HUES48 (cell line): ENCODE data around the gene ZNF268.

ENCODE experiments used
- H3K27ac ChIP-seq: one replicate; pipeline ENCODE4 v1.7.0; 2013; ENCODE audit warnings: low read depth, low read length, inconsistent platforms
- H3K27me3 ChIP-seq: 2 replicates; pipeline ENCODE4 v1.6.1; 2013; ENCODE audit warnings: mild to moderate bottlenecking, low read length; ENCODE audit not compliant: control insufficient read depth, insufficient read depth
- H3K36me3 ChIP-seq: 2 replicates; pipeline ENCODE4 v1.6.1; 2013; ENCODE audit warnings: low read length; ENCODE audit not compliant: control insufficient read depth, insufficient read depth
- H3K4me1 ChIP-seq: 2 replicates; pipeline ENCODE4 v1.6.1; 2013; ENCODE audit warnings: mild to moderate bottlenecking, low read length; ENCODE audit not compliant: control insufficient read depth, insufficient read depth
- H3K4me3 ChIP-seq: 2 replicates; pipeline ENCODE4 v1.5.1; 2013; ENCODE audit warnings: mild to moderate bottlenecking, low read depth, low read length
- H3K9ac ChIP-seq: 2 replicates; pipeline ENCODE4 v1.6.1; 2013; ENCODE audit warnings: mild to moderate bottlenecking, low read depth, low read length, moderate library complexity
- H3K9me3 ChIP-seq: 2 replicates; pipeline ENCODE4 v1.6.1; 2013; ENCODE audit warnings: low read length; ENCODE audit not compliant: control insufficient read depth, insufficient read depth

The ZNF268 gene

DNA sequence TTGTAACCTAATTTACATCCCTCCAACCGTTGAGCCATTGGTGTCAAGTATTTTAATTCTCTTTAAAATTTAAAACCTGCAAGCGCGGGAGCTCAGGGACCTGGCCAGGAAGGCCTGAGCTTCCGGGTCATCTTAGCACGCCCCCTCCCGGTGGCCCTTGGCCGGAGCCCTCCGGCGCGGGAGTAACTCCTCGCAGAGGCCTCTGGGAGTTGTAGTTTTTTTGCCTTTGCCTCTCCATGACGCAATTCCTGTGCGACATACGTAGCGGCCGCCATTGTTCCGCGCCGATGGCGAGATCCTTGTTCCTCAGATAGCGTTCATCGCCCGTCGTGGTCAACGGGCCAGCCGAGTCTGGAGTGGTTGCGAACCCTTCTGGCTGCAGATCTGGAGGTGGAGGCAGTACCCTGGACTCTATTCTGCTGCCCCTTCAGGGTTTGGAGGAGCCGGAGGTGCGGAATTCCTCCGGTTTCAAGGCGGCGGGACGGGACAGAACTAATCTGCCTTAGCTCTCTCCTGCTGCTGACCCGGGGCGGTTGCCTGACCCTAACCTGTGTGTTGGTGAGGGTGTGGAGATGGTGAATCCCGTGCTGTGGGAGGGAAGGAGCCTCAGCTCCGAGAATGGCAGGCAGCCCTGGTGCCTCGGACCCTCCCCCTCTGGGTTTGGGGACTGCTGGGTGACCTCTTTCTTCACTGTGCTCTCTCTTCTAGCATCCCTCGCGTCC, at the start of gene ZNF268:
TSS of gene ZNF268 (plus strand) at position 258 of the 722 bp plus-strand sequence. CDS start 503 bp downstream, outside the sequence.
- H3K4me3 ChIP-seq: peak within 1 kb of the TSS; percentile 97
- peaks cover 80% of the 10 kb centered on the region for H3K9me3 ChIP-seq
- H3K9ac ChIP-seq: peak within 1 kb of the TSS; percentile 93
- H3K27ac ChIP-seq: peak within 1 kb of the TSS; percentile 82
- no peaks in the 10 kb centered on the region for H3K4me1 ChIP-seq
- H3K27me3 ChIP-seq: no peaks in the 10 kb centered on the region
- peaks cover 40% of the 10 kb centered on the region for H3K36me3 ChIP-seq

DNA sequence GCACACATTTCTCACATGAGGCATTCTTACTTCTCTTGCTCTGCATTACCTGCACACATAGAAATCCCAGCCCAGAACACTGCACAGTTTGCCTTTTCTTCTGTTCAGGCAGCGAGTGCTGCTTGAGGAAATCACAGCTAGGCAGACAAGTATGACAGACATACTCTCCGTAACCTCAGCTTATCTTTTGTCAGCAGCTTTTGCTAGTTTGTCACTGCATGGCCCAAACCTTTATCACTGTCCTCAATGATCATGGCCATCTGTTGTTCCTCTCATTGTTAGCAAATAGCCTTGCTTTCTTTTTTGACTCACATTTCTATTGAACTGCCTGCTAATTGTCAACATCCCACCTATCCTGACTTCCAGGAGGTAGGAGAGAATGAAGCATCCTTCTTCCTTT, 45.5 kb upstream of the ZNF268 start:
- H3K9me3 ChIP-seq: peaks cover 87% of the 10 kb centered on the region
- H3K9ac ChIP-seq: no peak overlapping the region
- H3K4me3 ChIP-seq: no peak overlapping the region
- peaks cover 74% of the 10 kb centered on the region for H3K36me3 ChIP-seq
- no peaks in the 10 kb centered on the region; the same call in 1 of the 2 replicates for H3K4me1 ChIP-seq
- no peaks in the 10 kb centered on the region for H3K27me3 ChIP-seq
- H3K27ac ChIP-seq: no peak overlapping the region

DNA sequence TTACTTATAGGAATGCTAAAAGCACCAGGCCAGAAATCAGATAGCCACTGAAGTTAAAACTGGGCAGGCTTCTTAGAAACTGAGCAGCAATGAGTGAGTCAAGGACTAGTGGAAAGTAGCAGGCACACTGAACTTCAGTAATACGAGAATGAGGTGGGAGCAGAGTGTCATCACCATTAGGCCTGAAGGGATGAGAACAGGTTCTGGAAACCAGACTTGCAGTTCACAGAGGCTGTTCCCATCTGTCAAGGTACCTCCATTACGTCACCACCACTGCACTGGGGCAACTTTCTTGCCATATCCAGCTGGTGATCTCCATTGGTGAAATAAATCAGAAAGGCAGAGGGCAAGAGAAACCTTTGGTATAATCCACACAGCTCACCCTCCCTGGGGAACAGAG, 35.3 kb upstream of the ZNF268 start:
- Histone ChIP-seq H3K4me3 (no peak overlapping the region), H3K36me3 (peaks cover 75% of the 10 kb centered on the region), H3K27me3 (no peaks in the 10 kb centered on the region), H3K9ac (no peak overlapping the region), H3K27ac (no peak overlapping the region), H3K9me3 (peaks cover 91% of the 10 kb centered on the region), H3K4me1 (no peaks in the 10 kb centered on the region)

DNA sequence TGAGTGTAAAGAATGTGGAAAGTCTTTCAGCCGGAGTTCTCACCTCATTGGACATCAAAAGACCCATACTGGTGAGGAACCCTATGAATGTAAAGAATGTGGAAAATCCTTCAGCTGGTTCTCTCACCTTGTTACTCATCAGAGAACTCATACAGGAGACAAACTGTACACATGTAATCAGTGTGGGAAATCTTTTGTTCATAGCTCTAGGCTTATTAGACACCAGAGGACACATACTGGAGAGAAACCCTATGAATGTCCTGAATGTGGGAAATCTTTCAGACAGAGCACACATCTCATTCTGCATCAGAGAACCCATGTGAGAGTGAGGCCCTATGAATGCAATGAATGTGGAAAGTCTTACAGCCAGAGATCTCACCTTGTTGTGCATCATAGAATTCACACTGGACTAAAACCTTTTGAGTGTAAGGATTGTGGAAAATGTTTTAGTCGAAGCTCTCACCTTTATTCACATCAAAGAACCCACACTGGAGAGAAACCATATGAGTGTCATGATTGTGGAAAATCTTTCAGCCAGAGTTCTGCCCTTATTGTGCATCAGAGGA, 25.1 kb upstream of the ZNF268 start:
- Histone ChIP-seq H3K27ac (no peak overlapping the region), H3K4me1 (no peaks in the 10 kb centered on the region), H3K36me3 (peaks cover 72% of the 10 kb centered on the region), H3K27me3 (no peaks in the 10 kb centered on the region), H3K4me3 (peak overlapping the region; percentile 24; the same call in 1 of the 2 replicates), H3K9me3 (peaks cover 91% of the 10 kb centered on the region), H3K9ac (no peak overlapping the region)

DNA sequence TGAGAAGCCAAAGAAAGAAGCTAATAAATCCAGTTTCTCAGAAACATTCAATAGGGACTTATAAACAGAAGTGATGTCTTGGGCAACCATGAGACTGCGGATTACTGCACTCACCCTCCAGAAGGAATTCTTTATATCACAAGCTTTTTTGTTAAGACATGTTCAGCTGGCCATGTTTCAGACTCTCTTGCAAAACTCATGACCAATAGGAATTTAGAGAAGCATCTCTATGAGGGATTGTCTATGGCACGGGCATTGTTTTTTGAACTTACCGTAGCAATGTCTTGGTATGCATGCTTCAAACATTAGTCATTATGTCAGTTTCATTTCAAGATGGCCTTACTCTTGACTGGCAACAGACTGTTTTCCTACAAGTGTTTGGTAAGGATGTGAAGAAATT, 15.5 kb upstream of the ZNF268 start:
- Histone ChIP-seq H3K9me3 (peaks cover 82% of the 10 kb centered on the region), H3K4me3 (no peak overlapping the region), H3K36me3 (no peaks in the 10 kb centered on the region), H3K4me1 (no peaks in the 10 kb centered on the region), H3K27me3 (no peaks in the 10 kb centered on the region), H3K9ac (no peak overlapping the region), H3K27ac (no peak overlapping the region)

DNA sequence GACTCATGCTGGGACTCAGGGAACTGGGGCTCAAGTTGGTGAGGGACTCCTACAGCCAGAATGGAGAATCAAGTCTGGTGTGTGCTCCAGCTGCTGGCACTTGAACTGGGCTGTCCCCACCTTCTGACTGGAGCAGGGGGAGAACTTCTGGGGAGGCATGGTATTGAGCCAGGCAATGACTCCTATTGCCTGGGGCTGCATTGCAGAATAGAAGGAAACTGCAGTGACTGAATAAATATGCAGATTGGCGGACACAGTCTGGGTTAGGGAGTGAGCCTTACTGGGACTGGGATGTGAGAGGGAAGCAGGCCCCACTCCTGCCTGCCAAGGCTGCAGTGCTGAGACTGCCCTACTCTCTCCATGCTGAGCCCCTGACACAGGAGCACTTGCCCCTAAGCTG, 8.8 kb upstream of the ZNF268 start:
- Histone ChIP-seq H3K9me3 (peaks cover 92% of the 10 kb centered on the region), H3K9ac (no peak overlapping the region), H3K27ac (no peak overlapping the region)

DNA sequence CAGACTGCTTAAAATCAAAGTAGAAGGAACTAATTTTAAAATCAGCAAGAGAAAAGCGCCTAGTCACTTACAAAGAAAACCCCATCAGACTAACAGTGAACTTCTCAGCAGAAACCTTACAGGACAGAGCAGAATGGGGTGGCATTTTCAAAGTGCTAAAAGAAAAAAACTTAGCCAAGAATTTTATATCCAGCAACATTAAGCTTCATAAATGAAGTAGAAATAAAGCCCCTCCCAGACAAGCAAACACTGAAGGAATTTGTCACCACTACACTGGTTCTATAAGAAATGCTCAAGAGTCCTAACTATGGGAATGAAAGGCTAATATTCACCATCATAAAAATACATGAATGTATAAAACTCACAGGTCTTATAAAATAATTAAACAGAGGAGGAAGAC, 6.4 kb upstream of the ZNF268 start:
- no peak overlapping the region for H3K9ac ChIP-seq
- H3K4me1 ChIP-seq: no peaks in the 10 kb centered on the region
- H3K4me3 ChIP-seq: no peak overlapping the region
- no peak overlapping the region for H3K27ac ChIP-seq
- peaks cover 87% of the 10 kb centered on the region for H3K9me3 ChIP-seq
- no peaks in the 10 kb centered on the region for H3K36me3 ChIP-seq
- H3K27me3 ChIP-seq: no peaks in the 10 kb centered on the region

More for the DNA sequence above, 8.8 kb upstream of the ZNF268 start:
- no peaks in the 10 kb centered on the region for H3K4me1 ChIP-seq
- no peaks in the 10 kb centered on the region for H3K36me3 ChIP-seq
- no peak overlapping the region for H3K4me3 ChIP-seq
- no peaks in the 10 kb centered on the region for H3K27me3 ChIP-seq

DNA sequence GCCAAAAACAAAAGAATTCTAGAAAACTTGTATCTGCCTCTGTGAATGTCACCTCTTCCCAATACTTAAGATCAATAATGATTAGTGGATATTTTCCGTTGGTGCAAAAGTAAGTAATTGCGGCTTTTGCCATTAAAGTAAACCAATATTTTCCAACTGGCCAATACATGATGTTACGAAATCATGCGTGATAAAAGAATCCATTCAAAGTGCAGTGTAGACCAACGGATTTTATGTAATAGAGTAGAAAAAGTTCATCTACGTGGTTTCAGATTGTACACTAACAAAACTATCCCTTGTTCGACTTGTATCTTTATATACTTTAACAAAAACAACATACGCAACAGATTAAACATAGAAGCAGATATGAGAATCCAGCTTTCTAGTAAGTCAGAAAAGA, 626 bp upstream of the ZNF268 start:
- Histone ChIP-seq H3K4me3 (peak overlapping the region; percentile 31; the same call in 1 of the 2 replicates), H3K27ac (no peak overlapping the region), H3K27me3 (no peaks in the 10 kb centered on the region), H3K9ac (no peak overlapping the region), H3K36me3 (peaks cover 33% of the 10 kb centered on the region), H3K4me1 (no peaks in the 10 kb centered on the region), H3K9me3 (peaks cover 79% of the 10 kb centered on the region)

DNA sequence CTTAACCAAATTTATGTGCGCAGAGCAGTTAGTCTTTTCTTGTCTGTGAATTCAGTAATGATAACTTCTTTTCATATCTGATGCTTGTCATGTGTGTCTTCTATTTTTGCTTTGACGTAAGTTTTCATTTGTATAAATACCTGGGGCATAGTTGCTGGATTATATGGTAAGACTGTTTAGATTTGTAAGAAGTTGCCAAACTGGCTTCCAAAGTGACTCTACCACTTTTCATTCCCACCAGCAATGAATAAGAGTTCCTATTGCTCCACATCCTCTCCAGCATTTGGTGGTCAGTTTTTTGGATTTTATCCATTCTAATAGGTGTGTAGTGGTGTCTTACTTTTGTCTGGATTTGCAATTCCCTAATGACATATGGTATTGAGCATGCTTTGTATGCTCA, 8.9 kb downstream of the ZNF268 start:
- peaks cover 97% of the 10 kb centered on the region for H3K9me3 ChIP-seq
- no peak overlapping the region for H3K9ac ChIP-seq
- H3K27me3 ChIP-seq: no peaks in the 10 kb centered on the region
- 0 out of 2 replicates have a peak overlapping the region, but pooled peaks have one; percentile 11 for H3K4me3 ChIP-seq
- H3K4me1 ChIP-seq: no peaks in the 10 kb centered on the region
- no peak overlapping the region for H3K27ac ChIP-seq
- peaks cover 100% of the 10 kb centered on the region for H3K36me3 ChIP-seq

DNA sequence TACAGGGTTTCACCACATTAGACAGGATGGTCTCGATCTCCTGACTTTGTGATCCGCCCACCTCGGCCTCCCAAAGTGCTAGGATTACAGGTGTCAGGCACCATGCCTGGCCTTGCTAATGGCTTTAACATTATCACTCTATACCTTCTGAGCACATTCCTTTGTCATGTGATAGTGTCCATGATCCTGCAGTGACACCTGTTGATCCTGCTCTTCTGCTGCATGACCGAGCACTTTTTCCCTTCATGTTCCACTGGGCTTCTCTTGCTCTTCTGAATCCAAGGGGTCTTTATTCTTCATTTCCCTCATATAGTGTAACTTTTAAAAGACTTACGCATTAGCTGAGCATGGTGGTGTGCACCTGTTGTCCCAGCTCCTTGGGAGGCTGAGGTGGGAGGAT, 11.6 kb downstream of the ZNF268 start:
- Histone ChIP-seq H3K27ac (no peak overlapping the region), H3K36me3 (peaks cover 86% of the 10 kb centered on the region), H3K4me1 (no peaks in the 10 kb centered on the region), H3K27me3 (no peaks in the 10 kb centered on the region), H3K4me3 (no peak overlapping the region), H3K9ac (no peak overlapping the region), H3K9me3 (peaks cover 82% of the 10 kb centered on the region)

DNA sequence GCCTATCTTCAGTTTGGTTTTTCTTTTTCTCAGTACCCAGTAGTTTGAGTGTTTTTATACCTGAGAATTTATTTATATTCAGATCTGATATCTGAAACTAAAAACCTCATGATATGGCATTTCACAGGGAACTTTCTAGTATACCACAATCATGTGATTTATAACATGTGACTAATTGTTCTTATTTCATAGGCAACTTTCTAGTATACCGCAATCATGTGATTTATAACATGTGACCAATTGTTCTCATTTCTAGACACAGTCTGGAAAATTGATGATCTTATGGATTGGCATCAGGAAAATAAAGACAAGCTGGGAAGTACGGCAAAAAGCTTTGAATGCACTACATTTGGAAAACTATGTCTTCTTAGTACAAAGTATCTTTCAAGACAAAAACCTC, 20.6 kb downstream of the ZNF268 start:
- Histone ChIP-seq H3K4me1 (no peaks in the 10 kb centered on the region), H3K36me3 (peaks cover 52% of the 10 kb centered on the region), H3K27ac (no peak overlapping the region), H3K9ac (no peak overlapping the region), H3K4me3 (peak overlapping the region; percentile 49; the same call in 1 of the 2 replicates), H3K27me3 (no peaks in the 10 kb centered on the region), H3K9me3 (peaks cover 67% of the 10 kb centered on the region)
